GM06990 (cell line): ENCODE measurements around the gene NUPR2.
"Not testable (repeated sequence)": the region's sequence is repeated elsewhere in the genome, so short reads cannot be mapped to it uniquely, and the experiment has no call there.

Experiments used
- DNase-seq: peaks from one replicate; pipeline ENCODE4 v3.0.0-alpha.2; 2011; ENCODE audit not compliant: insufficient read length; ENCODE audit errors: extremely low read depth
- H3K27me3 ChIP-seq: replicated peaks from 2 replicates; pipeline ENCODE4 v1.6.0; 2011; ENCODE audit warnings: low read length; ENCODE audit not compliant: control insufficient read depth, insufficient read depth
- H3K36me3 ChIP-seq: 2 replicates; pipeline ENCODE4 v1.5.1; 2011; ENCODE audit warnings: low read length; ENCODE audit not compliant: control insufficient read depth, insufficient read depth
- H3K4me3 ChIP-seq: replicated peaks from 2 replicates; pipeline ENCODE4 v1.5.1; 2011; ENCODE audit warnings: low read depth, mild to moderate bottlenecking, control low read depth, low read length
- TF ChIP-seq, protein P1 (sequence below): IDR thresholded peaks from 2 replicates; pipeline ENCODE4 v1.5.1; 2011; ENCODE audit warnings: low read length, control low read depth, mild to moderate bottlenecking, inconsistent platforms; ENCODE audit not compliant: insufficient read depth, poor library complexity, severe bottlenecking

NUPR2 gene, protein sequence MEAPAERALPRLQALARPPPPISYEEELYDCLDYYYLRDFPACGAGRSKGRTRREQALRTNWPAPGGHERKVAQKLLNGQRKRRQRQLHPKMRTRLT

DNA sequence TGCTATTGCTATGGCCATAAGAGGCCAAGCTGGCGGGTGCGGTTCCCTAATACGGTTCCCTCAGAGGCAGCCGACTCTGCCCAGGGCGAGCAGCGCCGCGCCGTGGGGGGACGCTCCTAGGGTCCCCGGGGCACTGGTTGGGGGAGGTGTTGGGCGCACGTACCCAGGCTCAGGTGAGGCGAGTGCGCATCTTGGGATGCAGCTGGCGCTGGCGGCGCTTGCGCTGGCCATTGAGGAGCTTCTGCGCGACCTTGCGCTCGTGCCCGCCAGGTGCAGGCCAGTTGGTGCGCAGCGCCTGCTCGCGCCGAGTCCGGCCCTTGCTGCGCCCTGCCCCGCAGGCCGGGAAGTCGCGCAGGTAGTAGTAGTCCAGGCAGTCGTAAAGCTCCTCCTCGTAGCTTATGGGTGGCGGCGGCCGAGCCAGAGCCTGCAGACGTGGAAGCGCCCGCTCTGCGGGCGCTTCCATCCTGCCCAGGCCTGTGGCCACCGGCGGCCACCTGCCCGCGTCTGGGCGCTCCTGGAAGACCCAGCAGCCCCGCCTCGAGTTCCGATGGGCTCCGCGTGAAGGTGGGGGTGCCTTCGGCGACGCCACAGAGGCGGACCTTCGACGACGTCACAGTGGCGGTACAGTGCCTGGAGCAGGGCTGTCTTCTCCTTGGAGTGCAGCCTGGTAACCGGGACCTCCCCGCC lies at the start of gene NUPR2:
Gene NUPR2 (minus strand): TSS at position 566 of the 687 bp plus-strand sequence. CDS start 103 bp downstream, at position 463.
- no peak within 1 kb of the TSS for H3K4me3 ChIP-seq
- DNase-seq = peak; percentile 32
- H3K36me3 ChIP-seq = no peaks in the 10 kb centered on the region
- no peaks in the 10 kb centered on the region for H3K27me3 ChIP-seq
- TF ChIP-seq, protein P1, sequence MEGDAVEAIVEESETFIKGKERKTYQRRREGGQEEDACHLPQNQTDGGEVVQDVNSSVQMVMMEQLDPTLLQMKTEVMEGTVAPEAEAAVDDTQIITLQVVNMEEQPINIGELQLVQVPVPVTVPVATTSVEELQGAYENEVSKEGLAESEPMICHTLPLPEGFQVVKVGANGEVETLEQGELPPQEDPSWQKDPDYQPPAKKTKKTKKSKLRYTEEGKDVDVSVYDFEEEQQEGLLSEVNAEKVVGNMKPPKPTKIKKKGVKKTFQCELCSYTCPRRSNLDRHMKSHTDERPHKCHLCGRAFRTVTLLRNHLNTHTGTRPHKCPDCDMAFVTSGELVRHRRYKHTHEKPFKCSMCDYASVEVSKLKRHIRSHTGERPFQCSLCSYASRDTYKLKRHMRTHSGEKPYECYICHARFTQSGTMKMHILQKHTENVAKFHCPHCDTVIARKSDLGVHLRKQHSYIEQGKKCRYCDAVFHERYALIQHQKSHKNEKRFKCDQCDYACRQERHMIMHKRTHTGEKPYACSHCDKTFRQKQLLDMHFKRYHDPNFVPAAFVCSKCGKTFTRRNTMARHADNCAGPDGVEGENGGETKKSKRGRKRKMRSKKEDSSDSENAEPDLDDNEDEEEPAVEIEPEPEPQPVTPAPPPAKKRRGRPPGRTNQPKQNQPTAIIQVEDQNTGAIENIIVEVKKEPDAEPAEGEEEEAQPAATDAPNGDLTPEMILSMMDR = no peak

DNA sequence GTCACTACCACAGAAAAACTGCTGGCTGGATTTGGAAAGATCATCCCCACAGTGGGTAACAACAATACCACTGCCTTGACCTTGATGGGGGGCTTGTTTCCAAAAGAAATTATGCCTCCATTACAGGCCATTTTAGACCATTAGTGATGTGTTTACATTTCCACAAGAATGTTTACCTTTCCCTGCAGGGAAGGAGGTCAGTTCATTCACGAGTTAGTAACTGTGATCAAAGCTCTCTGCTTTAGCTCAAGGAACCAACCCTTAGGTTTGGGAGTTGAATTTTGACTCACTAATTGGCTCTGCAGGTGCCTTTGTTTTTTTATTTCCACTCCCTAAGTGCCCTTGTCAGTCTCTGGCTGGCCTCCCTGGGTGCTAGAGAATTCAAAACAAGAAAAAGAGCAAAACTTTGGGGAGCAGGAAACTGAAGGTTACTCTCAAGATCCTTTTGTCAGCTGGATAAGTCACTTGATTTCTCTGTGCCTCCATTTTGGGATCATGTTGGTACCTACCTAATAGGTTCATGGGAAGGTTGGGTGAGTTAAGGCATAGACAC lies 41.1 kb upstream of the NUPR2 start:
- Histone ChIP-seq H3K4me3 (no peak overlapping the region), H3K36me3 (no peaks in the 10 kb centered on the region), H3K27me3 (no peaks in the 10 kb centered on the region)
- TF ChIP-seq, protein P1 = no peak
- no peak for DNase-seq

DNA sequence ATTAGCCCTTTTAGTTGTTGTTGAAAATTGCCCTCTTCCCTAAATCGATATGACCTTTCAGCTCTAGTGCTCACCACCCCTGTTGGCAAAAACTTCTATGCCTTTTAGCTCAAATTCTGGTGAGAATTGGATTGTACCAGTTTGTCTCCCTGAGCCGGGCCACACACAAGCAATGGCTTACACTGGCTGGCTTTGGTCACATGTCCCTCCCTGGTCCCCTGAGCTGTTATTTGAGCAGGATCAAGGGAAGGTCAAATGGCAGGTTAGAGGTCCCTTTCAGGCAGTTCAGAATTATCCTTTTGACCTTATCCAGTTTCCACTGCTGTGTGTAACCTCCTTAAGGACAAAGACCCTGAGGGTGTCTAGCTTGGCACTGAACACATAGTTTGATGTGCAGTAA lies 14.8 kb upstream of the NUPR2 start:
- H3K27me3 ChIP-seq, H3K4me3 ChIP-seq, DNase-seq, H3K36me3 ChIP-seq: not testable (repeated sequence)

DNA sequence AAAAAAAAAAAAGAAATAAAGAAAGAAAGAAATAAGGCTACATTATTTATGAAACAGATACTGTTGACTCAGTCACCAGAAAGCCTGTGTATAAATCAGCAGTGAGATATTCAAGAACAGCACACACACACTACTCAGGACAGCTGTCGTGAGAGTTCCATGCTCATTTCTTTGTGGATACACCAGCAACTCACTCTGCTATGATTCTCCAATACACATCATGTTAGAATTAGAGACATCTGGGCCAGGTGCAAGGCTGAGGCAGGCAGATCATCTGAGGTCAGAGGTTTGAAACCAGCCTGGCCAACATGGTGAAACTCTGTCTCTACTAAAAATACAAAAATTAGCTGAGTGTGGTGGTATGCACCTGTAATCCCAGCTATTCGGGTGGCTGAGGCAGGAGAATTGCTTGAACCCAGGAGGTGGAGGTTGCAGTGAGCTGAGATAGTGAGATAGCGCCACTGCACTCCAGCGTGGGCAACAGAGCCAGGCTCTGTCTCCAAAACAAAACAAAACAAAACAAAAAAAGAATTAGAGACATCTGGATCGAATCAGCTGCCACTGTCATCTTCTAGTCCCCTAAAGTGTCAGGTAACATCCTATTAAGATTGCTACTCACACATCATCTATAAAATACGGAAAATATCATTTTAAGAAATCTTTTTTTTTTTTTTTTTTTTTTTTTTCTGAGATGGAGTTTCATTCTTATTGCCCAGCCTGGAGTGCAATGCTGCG lies 11.2 kb upstream of the NUPR2 start:
- Histone ChIP-seq H3K27me3 (no peaks in the 10 kb centered on the region; the same call in 1 of the 2 replicates), H3K4me3 (no peak overlapping the region), H3K36me3 (no peaks in the 10 kb centered on the region)
- TF ChIP-seq, protein P1 = no peak
- DNase-seq = no peak

DNA sequence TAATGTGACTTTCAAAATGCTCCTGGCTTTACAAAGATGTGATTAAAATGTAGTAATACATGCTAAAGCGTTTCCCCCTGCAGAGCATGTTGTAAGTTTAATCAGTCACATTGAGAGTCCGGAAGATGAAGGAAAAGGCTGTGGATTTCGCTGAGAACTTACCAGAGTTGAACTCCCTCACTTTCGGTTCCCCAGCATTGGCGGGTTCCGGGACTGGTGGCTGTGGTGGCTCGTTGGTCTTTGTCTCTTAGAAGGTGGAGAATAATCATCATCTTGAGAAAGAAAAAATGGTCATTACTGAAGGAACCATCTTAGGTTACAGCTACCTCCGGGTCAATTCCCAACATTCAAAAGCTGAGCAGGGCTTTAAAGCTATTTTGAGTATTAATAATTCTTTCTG lies 9.6 kb upstream of the NUPR2 start:
- no peak for DNase-seq
- TF ChIP-seq, protein P1 = no peak
- no peak overlapping the region for H3K4me3 ChIP-seq

DNA sequence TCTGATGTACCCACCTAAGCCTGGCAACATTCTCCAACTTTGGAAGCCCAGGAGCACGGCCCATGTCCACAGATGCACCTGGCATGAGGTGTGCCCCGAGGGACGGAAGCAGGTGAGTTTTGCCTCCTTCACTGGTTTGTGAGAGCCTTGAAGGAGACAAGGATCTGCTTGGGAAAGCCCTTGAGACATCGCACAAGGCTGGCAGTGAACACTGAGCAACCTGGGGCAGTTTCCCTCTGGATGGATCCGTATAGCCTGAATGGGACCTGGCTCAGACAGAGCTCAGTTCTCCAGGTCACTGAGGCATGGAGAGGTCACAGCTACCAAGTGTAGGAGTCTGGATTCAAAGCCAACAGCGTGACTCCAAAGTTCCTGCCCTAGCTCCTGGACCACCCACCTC lies 8.8 kb upstream of the NUPR2 start:
- Histone ChIP-seq H3K36me3 (no peaks in the 10 kb centered on the region), H3K27me3 (no peaks in the 10 kb centered on the region; the same call in 1 of the 2 replicates), H3K4me3 (no peak overlapping the region)
- no peak for DNase-seq
- TF ChIP-seq, protein P1 = no peak

More for the DNA sequence above, 9.6 kb upstream of the NUPR2 start:
- H3K27me3 ChIP-seq = no peaks in the 10 kb centered on the region; the same call in 1 of the 2 replicates
- H3K36me3 ChIP-seq = no peaks in the 10 kb centered on the region
